DND-41 (cell line): ENCODE results near the gene HLA-E.
"Not testable (repeated sequence)": the region's sequence is repeated elsewhere in the genome, so short reads cannot be mapped to it uniquely, and the experiment has no call there.

Experiments used
- ATAC-seq: fragments of 200-7000 bp; cut with Tn5 transposase; 3 replicates; pipeline ENCODE4 v1.9.1; 2021; ENCODE audit warnings: low read depth; ENCODE audit not compliant: insufficient read depth
- DNase-seq: peaks from one replicate; pipeline ENCODE4 v3.0.0-alpha.2; 2020
- H2AFZ ChIP-seq: 2 replicates; pipeline ENCODE4 v1.6.0; 2012; ENCODE audit warnings: low read depth, low read length
- H3K27ac ChIP-seq: 2 replicates; pipeline ENCODE4 v1.5.1; 2012; ENCODE audit warnings: low read length, inconsistent platforms
- H3K27me3 ChIP-seq: fragments of 200-600 bp; sonication (generic); 2 replicates; pipeline ENCODE4 v1.6.0; 2012; ENCODE audit warnings: low read length, mild to moderate bottlenecking, inconsistent platforms; ENCODE audit not compliant: insufficient read depth, poor library complexity
- H3K36me3 ChIP-seq: 2 replicates; pipeline ENCODE4 v1.5.1; 2012; ENCODE audit warnings: low read length, inconsistent platforms; ENCODE audit not compliant: insufficient read depth
- H3K4me1 ChIP-seq: 2 replicates; pipeline ENCODE4 v1.5.1; 2012; ENCODE audit warnings: mild to moderate bottlenecking, low read length; ENCODE audit not compliant: insufficient read depth
- H3K4me2 ChIP-seq: 2 replicates; pipeline ENCODE4 v1.6.0; 2012; ENCODE audit warnings: mild to moderate bottlenecking, moderate library complexity, low read length, inconsistent platforms; ENCODE audit not compliant: insufficient read depth
- H3K4me3 ChIP-seq, 2 experiments: fragments of 200-600 bp in 1 of 2; shearing (Covaris generic) in 1 of 2; 2 replicates each; pipeline ENCODE4 v1.5.1; 2012 to 2016; ENCODE audit warnings: inconsistent platforms in 2 of 2, low read length in 2 of 2, mild to moderate bottlenecking in 2 of 2, low read depth in 1 of 2, moderate library complexity in 1 of 2
- H3K79me2 ChIP-seq: 2 replicates; pipeline ENCODE4 v1.6.0; 2012; ENCODE audit warnings: low read length, inconsistent platforms; ENCODE audit not compliant: insufficient read depth
- H3K9ac ChIP-seq: 2 replicates; pipeline ENCODE4 v1.6.0; 2012; ENCODE audit warnings: low read depth, mild to moderate bottlenecking, inconsistent platforms, low read length, moderate library complexity
- H3K9me3 ChIP-seq: 2 replicates; pipeline ENCODE4 v1.5.1; 2012; ENCODE audit warnings: low read length, moderate library complexity, mild to moderate bottlenecking, inconsistent platforms; ENCODE audit not compliant: insufficient read depth, severe bottlenecking
- H4K20me1 ChIP-seq: 2 replicates; pipeline ENCODE4 v1.6.0; 2012; ENCODE audit warnings: low read length; ENCODE audit not compliant: insufficient read depth
- CTCF ChIP-seq: IDR thresholded peaks from 2 replicates; pipeline ENCODE4 v1.5.1; 2012; ENCODE audit warnings: borderline replicate concordance, low read length, moderate library complexity, mild to moderate bottlenecking; ENCODE audit not compliant: poor library complexity, severe bottlenecking; ENCODE audit errors: extremely low read depth
- EZH2 ChIP-seq: IDR thresholded peaks from 3 replicates; pipeline ENCODE4 v1.6.1; 2012; ENCODE audit warnings: borderline replicate concordance, low read depth, mild to moderate bottlenecking, moderate library complexity, low read length, inconsistent platforms; ENCODE audit not compliant: severe bottlenecking

HLA-E gene

GRCh38 chr6:30463651-30464618 is 25.4 kb upstream of the HLA-E start:
- Histone ChIP-seq H3K27me3 (peaks cover 70% of the 10 kb centered on the region), H3K4me3 (no peak overlapping the region)

GRCh38 chr6:30465595-30466306 is 23.6 kb upstream of the HLA-E start:
- no peak overlapping the region for H3K9ac ChIP-seq
- no peaks in the 10 kb centered on the region for H3K9me3 ChIP-seq
- H3K36me3 ChIP-seq = no peaks in the 10 kb centered on the region
- H3K27me3 ChIP-seq = peaks cover 78% of the 10 kb centered on the region
- H3K79me2 ChIP-seq = no peaks in the 10 kb centered on the region
- H2AFZ ChIP-seq = no peak overlapping the region
- ATAC-seq = no peak
- H4K20me1 ChIP-seq = peaks cover 28% of the 10 kb centered on the region
- TF ChIP-seq EZH2 (no peak), CTCF (no peak)
- no peak overlapping the region for H3K27ac ChIP-seq
- no peak overlapping the region for H3K4me3 ChIP-seq
- peaks cover 12% of the 10 kb centered on the region for H3K4me1 ChIP-seq
- H3K4me2 ChIP-seq = no peak overlapping the region
- DNase-seq = no peak

More at GRCh38 chr6:30463651-30464618, 25.4 kb upstream of the HLA-E start:
- Histone ChIP-seq H3K27ac (no peak overlapping the region), H3K9me3 (no peaks in the 10 kb centered on the region), H3K36me3 (no peaks in the 10 kb centered on the region), H3K79me2 (no peaks in the 10 kb centered on the region), H4K20me1 (peaks cover 28% of the 10 kb centered on the region), H3K9ac (no peak overlapping the region), H2AFZ (no peak overlapping the region), H3K4me1 (peaks cover 12% of the 10 kb centered on the region), H3K4me2 (peak overlapping the region; percentile 22; the same call in 1 of the 2 replicates)
- ATAC-seq (peak; percentile 96), DNase-seq (peak; percentile 76)
- TF ChIP-seq EZH2 = no peak
- TF ChIP-seq CTCF = no peak

- Histone ChIP-seq H3K9me3 (no peaks in the 10 kb centered on the region), H3K36me3 (no peaks in the 10 kb centered on the region), H3K9ac (no peak overlapping the region), H4K20me1 (peaks cover 6% of the 10 kb centered on the region; the same call in 1 of the 2 replicates), H2AFZ (no peak overlapping the region), H3K27me3 (peaks cover 42% of the 10 kb centered on the region), H3K4me3 (no peak overlapping the region), H3K4me2 (no peak overlapping the region), H3K27ac (no peak overlapping the region), H3K79me2 (no peaks in the 10 kb centered on the region), H3K4me1 (no peaks in the 10 kb centered on the region)
- ATAC-seq (no peak), DNase-seq (no peak)
- TF ChIP-seq CTCF (no peak), EZH2 (no peak)
Measured at GRCh38 chr6:30470968-30471367, 18.3 kb upstream of the HLA-E start.

GRCh38 chr6:30475116-30475515 is 14.2 kb upstream of the HLA-E start:
- not testable (repeated sequence) for H3K36me3 ChIP-seq, H3K4me3 ChIP-seq, ATAC-seq, H3K4me2 ChIP-seq, H3K4me1 ChIP-seq, DNase-seq, H2AFZ ChIP-seq, H4K20me1 ChIP-seq, H3K79me2 ChIP-seq, H3K9me3 ChIP-seq, H3K9ac ChIP-seq, H3K27ac ChIP-seq
- peaks cover 18% of the 10 kb centered on the region for H3K27me3 ChIP-seq
